ENCODE measurements around the gene TLDC2.

Gene TLDC2

DNA sequence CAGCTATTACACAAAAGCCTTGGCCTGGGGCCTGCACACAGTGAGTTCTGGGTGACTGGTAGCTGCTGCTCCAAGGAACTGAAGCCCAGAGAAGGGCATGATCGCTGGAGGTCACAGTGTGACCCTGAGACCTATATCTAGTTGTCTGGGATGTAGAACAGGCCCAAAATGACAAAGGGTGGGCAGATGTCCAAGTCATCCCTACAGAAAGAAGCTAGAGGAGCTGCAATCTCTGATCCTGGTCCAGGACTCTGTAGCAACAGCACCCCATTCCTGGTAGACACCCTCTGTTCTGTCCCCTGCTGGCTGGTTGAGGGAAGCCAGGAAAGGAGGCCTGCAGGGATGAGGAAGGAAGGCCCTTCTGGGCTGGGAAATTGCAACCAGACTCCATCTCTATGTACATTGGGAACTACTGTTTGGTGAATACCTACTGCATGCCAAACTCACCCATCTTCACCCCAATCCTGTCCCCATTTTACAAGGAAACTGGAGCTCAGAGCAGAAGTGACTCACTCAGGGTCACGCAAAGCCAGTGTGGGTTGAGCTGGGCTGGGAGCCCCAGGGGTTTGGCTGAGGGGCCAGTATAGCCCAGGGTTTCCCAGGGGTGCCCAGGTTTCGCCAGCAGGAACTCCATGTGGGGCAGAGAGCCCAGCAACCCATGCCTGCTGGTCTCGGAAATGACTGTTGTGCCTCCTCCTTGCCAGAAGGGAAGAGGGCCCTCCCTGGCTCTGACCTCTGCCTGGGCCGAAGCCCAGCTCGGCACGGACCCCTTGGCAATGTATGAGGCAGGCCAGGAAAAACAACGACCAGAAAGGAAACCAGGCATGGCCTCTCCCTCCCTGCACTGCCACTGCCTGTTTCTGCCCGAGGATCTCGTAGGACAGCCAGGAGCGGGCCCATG is 44.9 kb upstream of the TLDC2 start:
- WGBS = 91% methylated on average over 11 of the region's 11 CpGs
- Histone ChIP-seq H4K91ac (ENCODE audit: low read length) (no peak overlapping the region), H3K4me2 (ENCODE audit: low read length, poor library complexity, severe bottlenecking) (no peak overlapping the region), H3K4ac (ENCODE audit: low read depth in 1 of 2, low read length in 2 of 2) (no peak overlapping the region), H3K9me3 (ENCODE audit: control insufficient read depth, low read length) (no peaks in the 10 kb centered on the region), H3K18ac (ENCODE audit: low read depth in 1 of 2, low read length in 2 of 2) (no peak overlapping the region), H2BK5ac (ENCODE audit: low read depth, low read length, poor library complexity, severe bottlenecking) (no peak overlapping the region), H3K9ac (ENCODE audit: low read length) (peak overlapping the region; percentile 66), H3K14ac (ENCODE audit: low read length in 2 of 2) (peak overlapping the region in 1 of 2 experiments; percentile 28), H2AFZ (ENCODE audit: low read depth, low read length) (no peak overlapping the region), H2BK120ac (ENCODE audit: low read depth, low read length) (no peak overlapping the region), H3K27ac (ENCODE audit: low read length, poor library complexity, severe bottlenecking) (no peak overlapping the region), H3K23ac (ENCODE audit: low read length in 2 of 2) (no peak overlapping the region), H3K4me3 (ENCODE audit: insufficient read depth in 1 of 2, low read depth in 1 of 2, low read length in 2 of 2) (peak overlapping the region in 1 of 2 experiments; percentile 40), H2AK5ac (ENCODE audit: low read length, severe bottlenecking) (no peak overlapping the region), H3K79me1 (replicated peaks; ENCODE audit: low read length, poor library complexity, severe bottlenecking) (peaks cover 35% of the 10 kb centered on the region), H3K27me3 (ENCODE audit: control insufficient read depth in 1 of 2, insufficient read depth in 1 of 2, low read length in 2 of 2) (no peaks in the 10 kb centered on the region), H2BK15ac (ENCODE audit: low read depth, poor library complexity, severe bottlenecking) (no peak overlapping the region), H2BK12ac (ENCODE audit: low read length in 2 of 2) (peak overlapping the region in 1 of 2 experiments; percentile 70), H4K8ac (ENCODE audit: low read length) (no peak overlapping the region), H3K36me3 (ENCODE audit: control insufficient read depth in 1 of 2, insufficient read depth in 2 of 2, low read depth in 1 of 2, low read length in 2 of 2) (peaks cover 25 to 26% of the 10 kb centered on the region in 2 experiments), H3K4me1 (ENCODE audit: control insufficient read depth, insufficient read depth, low read depth, low read length) (peaks cover 32% of the 10 kb centered on the region)
- no peak for DNase-seq

DNA sequence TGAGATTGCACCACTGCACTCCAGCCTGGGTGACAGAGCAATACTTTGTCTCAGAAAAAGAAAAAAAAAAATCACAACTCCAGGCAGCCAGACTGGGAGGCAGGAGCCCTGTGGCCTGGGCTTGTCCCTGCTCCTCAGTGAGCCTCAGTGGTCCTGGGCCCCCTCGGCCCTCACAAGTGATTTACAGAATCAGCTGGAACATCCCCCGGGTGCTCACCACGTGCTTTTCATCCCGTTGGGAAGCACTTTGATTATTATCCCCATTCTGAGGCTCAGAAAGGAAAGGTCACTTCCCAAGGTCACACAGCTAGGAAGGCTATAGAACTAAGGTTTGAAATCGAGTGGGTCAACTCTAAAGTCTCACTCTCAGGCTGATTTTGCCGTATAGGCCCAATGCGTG is 43.1 kb upstream of the TLDC2 start:
- 73% methylated on average over 7 of the region's 7 CpGs for WGBS
- Histone ChIP-seq H2BK12ac (ENCODE audit: low read length in 2 of 2) (peak overlapping the region; percentile 31 to 57), H3K79me1 (replicated peaks; ENCODE audit: low read length, poor library complexity, severe bottlenecking) (peaks cover 40% of the 10 kb centered on the region), H2BK5ac (ENCODE audit: low read depth, low read length, poor library complexity, severe bottlenecking) (no peak overlapping the region), H3K18ac (ENCODE audit: low read depth in 1 of 2, low read length in 2 of 2) (peak overlapping the region; percentile 66 to 69), H3K9ac (ENCODE audit: low read length) (peak overlapping the region; percentile 81), H3K4me1 (ENCODE audit: control insufficient read depth, insufficient read depth, low read depth, low read length) (peaks cover 35% of the 10 kb centered on the region), H3K23ac (ENCODE audit: low read length in 2 of 2) (no peak overlapping the region), H3K4me3 (ENCODE audit: insufficient read depth in 1 of 2, low read depth in 1 of 2, low read length in 2 of 2) (no peak overlapping the region), H3K27ac (ENCODE audit: low read length, poor library complexity, severe bottlenecking) (no peak overlapping the region), H3K14ac (ENCODE audit: low read length in 2 of 2) (peak overlapping the region in 1 of 2 experiments; percentile 62), H3K36me3 (ENCODE audit: control insufficient read depth in 1 of 2, insufficient read depth in 2 of 2, low read depth in 1 of 2, low read length in 2 of 2) (peaks cover 21 to 24% of the 10 kb centered on the region in 2 experiments), H2BK15ac (ENCODE audit: low read depth, poor library complexity, severe bottlenecking) (no peak overlapping the region), H4K91ac (ENCODE audit: low read length) (no peak overlapping the region), H4K8ac (ENCODE audit: low read length) (no peak overlapping the region), H2BK120ac (ENCODE audit: low read depth, low read length) (no peak overlapping the region), H3K4ac (ENCODE audit: low read depth in 1 of 2, low read length in 2 of 2) (peak overlapping the region in 1 of 2 experiments; percentile 24), H3K9me3 (ENCODE audit: control insufficient read depth, low read length) (no peaks in the 10 kb centered on the region), H2AFZ (ENCODE audit: low read depth, low read length) (no peak overlapping the region), H3K27me3 (ENCODE audit: control insufficient read depth in 1 of 2, insufficient read depth in 1 of 2, low read length in 2 of 2) (no peaks in the 10 kb centered on the region), H2AK5ac (ENCODE audit: low read length, severe bottlenecking) (no peak overlapping the region), H3K4me2 (ENCODE audit: low read length, poor library complexity, severe bottlenecking) (no peak overlapping the region)
- DNase-seq = peak; percentile 47

DNA sequence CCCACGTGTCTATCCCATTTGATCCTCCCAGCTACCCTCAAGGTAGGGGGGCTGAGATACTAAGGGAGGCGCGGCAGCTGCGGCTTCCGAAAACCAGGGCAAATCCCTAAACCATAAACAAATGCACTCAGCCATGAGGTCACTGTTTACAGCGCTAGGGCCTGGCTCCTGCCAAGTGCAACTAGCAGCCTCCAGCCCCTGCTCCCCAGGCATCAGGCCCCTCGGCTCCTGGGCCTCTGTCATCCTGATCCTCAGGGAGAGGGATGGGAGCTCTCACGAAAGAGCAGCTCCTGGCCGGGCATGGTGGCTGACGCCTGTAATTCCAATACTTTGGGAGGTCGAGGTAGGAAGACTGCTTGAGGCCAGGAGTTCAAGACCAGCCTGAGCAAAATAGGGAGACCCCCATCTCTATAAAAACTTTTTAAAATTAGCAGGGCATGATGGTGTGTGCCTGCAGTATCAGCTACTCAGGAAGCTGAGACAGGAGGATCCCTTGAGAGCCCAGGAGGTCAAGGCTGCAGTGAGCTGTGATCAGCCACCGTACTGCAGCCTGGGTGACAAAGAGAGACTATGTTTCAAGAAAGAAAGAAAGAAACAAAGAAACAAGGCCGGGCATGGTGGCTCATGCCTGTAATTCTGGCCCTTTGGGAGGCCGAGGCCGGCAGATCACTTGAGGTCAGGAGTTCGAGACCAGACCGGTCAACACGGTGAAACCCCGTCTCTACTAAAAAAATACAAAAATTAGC is 42.5 kb upstream of the TLDC2 start:
- Histone ChIP-seq H2BK15ac (ENCODE audit: low read depth, poor library complexity, severe bottlenecking) (no peak overlapping the region), H3K27me3 (ENCODE audit: control insufficient read depth in 1 of 2, insufficient read depth in 1 of 2, low read length in 2 of 2) (no peaks in the 10 kb centered on the region), H3K4me3 (ENCODE audit: insufficient read depth in 1 of 2, low read depth in 1 of 2, low read length in 2 of 2) (no peak overlapping the region), H3K14ac (ENCODE audit: low read length in 2 of 2) (no peak overlapping the region), H2AK5ac (ENCODE audit: low read length, severe bottlenecking) (no peak overlapping the region), H3K18ac (ENCODE audit: low read depth in 1 of 2, low read length in 2 of 2) (no peak overlapping the region), H3K36me3 (ENCODE audit: control insufficient read depth in 1 of 2, insufficient read depth in 2 of 2, low read depth in 1 of 2, low read length in 2 of 2) (peaks cover 15 to 24% of the 10 kb centered on the region in 2 experiments), H2BK120ac (ENCODE audit: low read depth, low read length) (no peak overlapping the region), H4K8ac (ENCODE audit: low read length) (no peak overlapping the region), H3K4me1 (ENCODE audit: control insufficient read depth, insufficient read depth, low read depth, low read length) (peaks cover 33% of the 10 kb centered on the region), H3K4me2 (ENCODE audit: low read length, poor library complexity, severe bottlenecking) (no peak overlapping the region), H3K27ac (ENCODE audit: low read length, poor library complexity, severe bottlenecking) (no peak overlapping the region), H3K23ac (ENCODE audit: low read length in 2 of 2) (no peak overlapping the region), H2BK12ac (ENCODE audit: low read length in 2 of 2) (peak overlapping the region in 1 of 2 experiments; percentile 43), H3K9me3 (ENCODE audit: control insufficient read depth, low read length) (no peaks in the 10 kb centered on the region), H4K91ac (ENCODE audit: low read length) (no peak overlapping the region), H3K9ac (ENCODE audit: low read length) (peak overlapping the region; percentile 81), H2BK5ac (ENCODE audit: low read depth, low read length, poor library complexity, severe bottlenecking) (no peak overlapping the region), H3K4ac (ENCODE audit: low read depth in 1 of 2, low read length in 2 of 2) (peak overlapping the region in 1 of 2 experiments; percentile 49), H3K79me1 (replicated peaks; ENCODE audit: low read length, poor library complexity, severe bottlenecking) (peaks cover 40% of the 10 kb centered on the region), H2AFZ (ENCODE audit: low read depth, low read length) (no peak overlapping the region)
- peak; percentile 96 for DNase-seq
- 53% methylated on average over 17 of the region's 19 CpGs for WGBS

DNA sequence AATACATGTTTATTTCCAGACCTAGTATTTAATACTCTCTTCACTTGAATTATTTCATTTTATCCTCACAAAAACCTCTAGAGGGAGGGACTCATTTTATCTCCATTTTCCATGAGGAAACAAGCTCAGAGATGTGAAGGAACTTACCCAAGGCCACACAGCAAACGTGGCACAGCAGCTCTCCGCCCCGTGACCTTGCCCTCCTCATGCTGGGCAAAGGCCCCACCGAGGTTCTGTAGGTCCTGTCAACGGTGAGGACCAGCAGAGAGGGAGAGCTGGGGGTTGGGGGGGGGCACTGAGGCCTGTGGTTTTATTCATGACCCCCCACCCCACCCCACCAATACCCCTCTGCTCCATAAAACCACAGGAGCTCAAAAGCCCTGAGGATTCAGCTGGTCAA is 40.9 kb upstream of the TLDC2 start:
- no peak for DNase-seq
- Histone ChIP-seq H3K14ac (ENCODE audit: low read length in 2 of 2) (peak overlapping the region in 1 of 2 experiments; percentile 88), H3K79me1 (replicated peaks; ENCODE audit: low read length, poor library complexity, severe bottlenecking) (peaks cover 38% of the 10 kb centered on the region), H2BK12ac (ENCODE audit: low read length in 2 of 2) (peak overlapping the region in 1 of 2 experiments; percentile 59), H3K23ac (ENCODE audit: low read length in 2 of 2) (no peak overlapping the region), H3K27ac (ENCODE audit: low read length, poor library complexity, severe bottlenecking) (peak overlapping the region; percentile 70), H2BK120ac (ENCODE audit: low read depth, low read length) (peak overlapping the region; percentile 39), H4K8ac (ENCODE audit: low read length) (peak overlapping the region; percentile 66), H2BK5ac (ENCODE audit: low read depth, low read length, poor library complexity, severe bottlenecking) (peak overlapping the region; percentile 75), H3K18ac (ENCODE audit: low read depth in 1 of 2, low read length in 2 of 2) (peak overlapping the region; percentile 52 to 93), H2AK5ac (ENCODE audit: low read length, severe bottlenecking) (peak overlapping the region; percentile 90), H2AFZ (ENCODE audit: low read depth, low read length) (no peak overlapping the region), H4K91ac (ENCODE audit: low read length) (peak overlapping the region; percentile 91), H3K27me3 (ENCODE audit: control insufficient read depth in 1 of 2, insufficient read depth in 1 of 2, low read length in 2 of 2) (no peaks in the 10 kb centered on the region), H3K4me3 (ENCODE audit: insufficient read depth in 1 of 2, low read depth in 1 of 2, low read length in 2 of 2) (no peak overlapping the region), H3K36me3 (ENCODE audit: control insufficient read depth in 1 of 2, insufficient read depth in 2 of 2, low read depth in 1 of 2, low read length in 2 of 2) (peaks cover 15 to 26% of the 10 kb centered on the region in 2 experiments), H2BK15ac (ENCODE audit: low read depth, poor library complexity, severe bottlenecking) (no peak overlapping the region), H3K4me1 (ENCODE audit: control insufficient read depth, insufficient read depth, low read depth, low read length) (peaks cover 35% of the 10 kb centered on the region), H3K4me2 (ENCODE audit: low read length, poor library complexity, severe bottlenecking) (peak overlapping the region; percentile 52), H3K4ac (ENCODE audit: low read depth in 1 of 2, low read length in 2 of 2) (peak overlapping the region; percentile 79 to 93), H3K9ac (ENCODE audit: low read length) (peak overlapping the region; percentile 85), H3K9me3 (ENCODE audit: control insufficient read depth, low read length) (no peaks in the 10 kb centered on the region)
- WGBS = 100% methylated on average over 3 of the region's 5 CpGs
